GM18517 (cell line): ENCODE measurements around the gene ABCA2.

ENCODE experiments used
- ATAC-seq: cut with Tn5 transposase; IDR thresholded peaks from one replicate; pipeline ENCODE4 v1.9.1; 2021; ENCODE audit warnings: mild to moderate bottlenecking, moderate library complexity; ENCODE audit not compliant: unreplicated experiment

Gene ABCA2

GRCh38 chr9:136983167-136983566 is 44.9 kb downstream of the ABCA2 start:
- no peak for ATAC-seq

GRCh38 chr9:136982232-136983051 is 45.6 kb downstream of the ABCA2 start, which contains the start of gene LCNL1:
TSS of gene LCNL1 (plus strand) at chr9:136982993. CDS start at chr9:136983587, 594 bp downstream.
- ATAC-seq: no peak

- no peak for ATAC-seq
Measured at GRCh38 chr9:136981588-136982231, 46.3 kb downstream of the ABCA2 start.

- ATAC-seq: no peak
Measured at GRCh38 chr9:136980669-136981478, 47.2 kb downstream of the ABCA2 start.

GRCh38 chr9:136979769-136980587 is 48.1 kb downstream of the ABCA2 start:
- no peak for ATAC-seq

- no peak for ATAC-seq
Measured at GRCh38 chr9:136978865-136979544, 49.0 kb downstream of the ABCA2 start.

- ATAC-seq: no peak
Measured at GRCh38 chr9:136978073-136978864, 49.8 kb downstream of the ABCA2 start.

- ATAC-seq: no peak
Measured at GRCh38 chr9:136977649-136978072, 50.4 kb downstream of the ABCA2 start.

- no peak for ATAC-seq
Measured at GRCh38 chr9:136977223-136977622, 50.8 kb downstream of the ABCA2 start, which contains the start of gene PTGDS. TSS of gene PTGDS (plus strand) at chr9:136977504. CDS start at chr9:136977579, 75 bp downstream.

GRCh38 chr9:136975644-136976043 is 52.4 kb downstream of the ABCA2 start:
- no peak for ATAC-seq

- no peak for ATAC-seq
Measured at GRCh38 chr9:136974817-136975535, 53.1 kb downstream of the ABCA2 start.

GRCh38 chr9:136973618-136974617 is 54.1 kb downstream of the ABCA2 start:
- no peak for ATAC-seq

- ATAC-seq: no peak
Measured at GRCh38 chr9:136972743-136973142, 55.3 kb downstream of the ABCA2 start.

GRCh38 chr9:136972335-136972734 is 55.7 kb downstream of the ABCA2 start:
- no peak for ATAC-seq

GRCh38 chr9:136971746-136972145 is 56.3 kb downstream of the ABCA2 start:
- no peak for ATAC-seq

- ATAC-seq: no peak
Measured at GRCh38 chr9:136970361-136970760, 57.7 kb downstream of the ABCA2 start.

- no peak for ATAC-seq
Measured at GRCh38 chr9:136969774-136970173, 58.3 kb downstream of the ABCA2 start.
